DOHH2 (cell line): ENCODE data around the gene EFNA5.

Source experiments
- H3F3A ChIP-seq: fragments of 200-600 bp; sonication (generic), shearing (Covaris generic); 2 replicates; pipeline ENCODE4 v1.6.0; 2016; ENCODE audit warnings: antibody characterized with exemption, mild to moderate bottlenecking; ENCODE audit not compliant: control insufficient read depth, insufficient read depth
- H3K27ac ChIP-seq: fragments of 200-600 bp; sonication (generic); 2 replicates; pipeline ENCODE4 v1.5.1; 2014; ENCODE audit warnings: low read depth, mild to moderate bottlenecking, low read length, moderate library complexity
- H3K27me3 ChIP-seq: fragments of 200-600 bp; sonication (generic); 2 replicates; pipeline ENCODE4 v1.6.1; 2014; ENCODE audit warnings: mild to moderate bottlenecking, low read length, mixed read lengths; ENCODE audit not compliant: control insufficient read depth
- H3K36me3 ChIP-seq: fragments of 200-600 bp; sonication (generic); 2 replicates; pipeline ENCODE4 v1.6.1; 2014; ENCODE audit warnings: mild to moderate bottlenecking, low read length, moderate library complexity, mixed read lengths; ENCODE audit not compliant: control insufficient read depth
- H3K4me1 ChIP-seq: fragments of 200-600 bp; sonication (generic); 2 replicates; pipeline ENCODE4 v1.6.1; 2014; ENCODE audit warnings: mild to moderate bottlenecking, low read length, mixed read lengths; ENCODE audit not compliant: control insufficient read depth
- H3K4me2 ChIP-seq: fragments of 200-600 bp; sonication (generic); 2 replicates; pipeline ENCODE4 v1.6.0; 2014; ENCODE audit warnings: mild to moderate bottlenecking, low read length, moderate library complexity
- H3K4me3 ChIP-seq: fragments of 200-600 bp; sonication (generic); 2 replicates; pipeline ENCODE4 v1.5.1; 2014; ENCODE audit warnings: mild to moderate bottlenecking, low read length, mixed read lengths
- H3K79me2 ChIP-seq: fragments of 200-600 bp; sonication (generic); 2 replicates; pipeline ENCODE4 v1.6.1; 2014; ENCODE audit warnings: mild to moderate bottlenecking, low read length, mixed read lengths; ENCODE audit not compliant: control insufficient read depth
- H3K9me2 ChIP-seq: fragments of 200-600 bp; sonication (generic); replicated peaks from 2 replicates; pipeline ENCODE4 v1.6.1; 2014; ENCODE audit warnings: mild to moderate bottlenecking, low read length, mixed read lengths; ENCODE audit not compliant: control insufficient read depth
- H3K9me3 ChIP-seq: fragments of 200-600 bp; sonication (generic); 2 replicates; pipeline ENCODE4 v1.6.1; 2014; ENCODE audit warnings: antibody characterized with exemption, low read length, mixed read lengths; ENCODE audit not compliant: control insufficient read depth, insufficient read depth
- H4K20me1 ChIP-seq: fragments of 200-600 bp; sonication (generic); 2 replicates; pipeline ENCODE4 v1.6.0; 2014; ENCODE audit warnings: low read depth, mild to moderate bottlenecking, antibody characterized with exemption, low read length, moderate library complexity; ENCODE audit not compliant: control insufficient read depth, insufficient read depth
- EZH2phosphoT487 ChIP-seq: fragments of 200-600 bp; sonication (generic); IDR thresholded peaks from 2 replicates; pipeline ENCODE4 v1.6.1; 2017; ENCODE audit warnings: borderline replicate concordance, mild to moderate bottlenecking, antibody characterized with exemption, low read length, moderate library complexity, mixed read lengths
- TF ChIP-seq, protein P1 (sequence below): fragments of 200-600 bp; sonication (generic); IDR thresholded peaks from one replicate; pipeline ENCODE4 v1.5.1; 2014; ENCODE audit warnings: antibody characterized with exemption, mild to moderate bottlenecking, low read depth, low read length; ENCODE audit not compliant: poor library complexity, severe bottlenecking

EFNA5 gene

DNA sequence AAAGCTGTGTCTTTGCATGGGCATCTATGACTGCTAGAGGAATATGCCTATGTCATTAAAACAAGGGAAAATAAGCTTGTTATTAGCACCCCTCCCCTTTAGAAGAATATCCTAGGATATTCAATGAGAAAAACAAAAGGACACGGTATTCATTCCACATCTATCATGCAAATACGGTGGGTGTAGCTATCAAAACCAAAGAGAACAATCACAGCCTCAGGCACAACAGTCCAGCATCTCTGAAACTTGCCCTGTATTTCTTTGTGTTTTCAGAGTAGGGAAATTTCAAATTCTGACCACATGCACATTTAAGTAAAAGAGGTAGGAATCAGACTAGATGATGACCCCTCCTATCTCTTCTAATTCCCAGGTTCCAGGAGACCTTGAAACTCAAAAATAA, 209.9 kb downstream of the EFNA5 start:
- TF ChIP-seq, protein P1, sequence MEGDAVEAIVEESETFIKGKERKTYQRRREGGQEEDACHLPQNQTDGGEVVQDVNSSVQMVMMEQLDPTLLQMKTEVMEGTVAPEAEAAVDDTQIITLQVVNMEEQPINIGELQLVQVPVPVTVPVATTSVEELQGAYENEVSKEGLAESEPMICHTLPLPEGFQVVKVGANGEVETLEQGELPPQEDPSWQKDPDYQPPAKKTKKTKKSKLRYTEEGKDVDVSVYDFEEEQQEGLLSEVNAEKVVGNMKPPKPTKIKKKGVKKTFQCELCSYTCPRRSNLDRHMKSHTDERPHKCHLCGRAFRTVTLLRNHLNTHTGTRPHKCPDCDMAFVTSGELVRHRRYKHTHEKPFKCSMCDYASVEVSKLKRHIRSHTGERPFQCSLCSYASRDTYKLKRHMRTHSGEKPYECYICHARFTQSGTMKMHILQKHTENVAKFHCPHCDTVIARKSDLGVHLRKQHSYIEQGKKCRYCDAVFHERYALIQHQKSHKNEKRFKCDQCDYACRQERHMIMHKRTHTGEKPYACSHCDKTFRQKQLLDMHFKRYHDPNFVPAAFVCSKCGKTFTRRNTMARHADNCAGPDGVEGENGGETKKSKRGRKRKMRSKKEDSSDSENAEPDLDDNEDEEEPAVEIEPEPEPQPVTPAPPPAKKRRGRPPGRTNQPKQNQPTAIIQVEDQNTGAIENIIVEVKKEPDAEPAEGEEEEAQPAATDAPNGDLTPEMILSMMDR: no peak
- no peak for TF ChIP-seq EZH2phosphoT487
- no peaks in the 10 kb centered on the region for H3K9me2 ChIP-seq
- H3K4me3 ChIP-seq: no peak overlapping the region
- H3K4me1 ChIP-seq: no peaks in the 10 kb centered on the region
- no peaks in the 10 kb centered on the region for H3K79me2 ChIP-seq
- H3F3A ChIP-seq: no peaks in the 10 kb centered on the region
- 0 out of 2 replicates have a peak, but pooled peaks cover 4% of the 10 kb centered on the region for H3K27me3 ChIP-seq
- no peak overlapping the region for H3K27ac ChIP-seq
- H4K20me1 ChIP-seq: no peaks in the 10 kb centered on the region
- H3K4me2 ChIP-seq: no peak overlapping the region
- no peaks in the 10 kb centered on the region for H3K9me3 ChIP-seq
- no peaks in the 10 kb centered on the region for H3K36me3 ChIP-seq

DNA sequence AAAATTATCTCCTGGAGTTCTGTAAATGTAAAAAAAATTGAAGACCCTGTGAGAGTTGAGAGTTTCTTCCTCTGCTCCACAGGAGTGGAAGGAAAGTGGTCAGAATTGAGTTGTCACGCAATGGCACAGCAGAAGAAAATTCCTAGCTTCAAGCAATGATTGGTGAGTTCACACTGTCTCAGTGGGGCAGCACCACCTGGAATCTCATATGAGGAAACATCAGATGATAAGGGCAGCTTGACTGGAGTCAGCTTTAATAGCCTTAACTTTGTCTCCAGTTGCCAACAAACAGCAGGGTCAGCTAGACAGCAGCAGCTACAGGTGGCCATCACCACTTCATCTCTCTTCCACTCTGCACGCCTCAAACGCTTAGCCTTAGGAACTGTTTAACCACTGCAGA, 211.1 kb downstream of the EFNA5 start:
- Histone ChIP-seq H3K4me2 (no peak overlapping the region), H3K27me3 (0 out of 2 replicates have a peak, but pooled peaks cover 4% of the 10 kb centered on the region), H3K27ac (no peak overlapping the region), H3K4me3 (no peak overlapping the region), H3K9me2 (no peaks in the 10 kb centered on the region), H3K79me2 (no peaks in the 10 kb centered on the region), H3K36me3 (no peaks in the 10 kb centered on the region), H4K20me1 (no peaks in the 10 kb centered on the region), H3K4me1 (no peaks in the 10 kb centered on the region), H3F3A (no peaks in the 10 kb centered on the region), H3K9me3 (no peaks in the 10 kb centered on the region)
- TF ChIP-seq EZH2phosphoT487: no peak
- TF ChIP-seq, protein P1: no peak

DNA sequence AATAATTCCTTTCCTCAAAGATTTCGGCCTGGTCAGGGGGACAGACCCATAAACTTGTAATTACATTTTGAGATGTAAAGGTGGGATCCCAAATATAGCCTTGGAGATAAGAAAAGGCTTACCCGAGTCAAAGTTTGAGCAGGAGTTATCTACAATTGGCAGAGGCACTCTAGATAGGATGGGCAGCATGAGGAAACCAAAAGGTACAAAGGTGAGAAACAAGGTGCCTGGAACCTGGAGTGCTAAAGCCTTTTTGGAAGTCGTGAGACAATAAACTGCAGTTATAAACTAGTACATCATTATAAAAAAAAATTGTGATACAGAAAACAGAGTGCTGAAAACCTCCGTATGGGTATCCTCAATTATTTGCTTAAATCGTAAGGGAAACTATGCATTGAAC, 212.4 kb downstream of the EFNA5 start:
- H3K27ac ChIP-seq: no peak overlapping the region

More for the DNA sequence above, 212.4 kb downstream of the EFNA5 start:
- 0 out of 2 replicates have a peak, but pooled peaks cover 4% of the 10 kb centered on the region for H3K27me3 ChIP-seq
- H3K4me2 ChIP-seq: no peak overlapping the region
- H3K4me1 ChIP-seq: no peaks in the 10 kb centered on the region
- H3F3A ChIP-seq: no peaks in the 10 kb centered on the region
- no peaks in the 10 kb centered on the region for H3K9me3 ChIP-seq
- no peaks in the 10 kb centered on the region for H4K20me1 ChIP-seq
- H3K36me3 ChIP-seq: no peaks in the 10 kb centered on the region
- H3K4me3 ChIP-seq: no peak overlapping the region
- TF ChIP-seq, protein P1: no peak
- TF ChIP-seq EZH2phosphoT487: no peak
- H3K79me2 ChIP-seq: no peaks in the 10 kb centered on the region
- no peaks in the 10 kb centered on the region for H3K9me2 ChIP-seq
